ENCODE data around the gene DNAH14.
"Not testable (repeated sequence)": the region's sequence is repeated elsewhere in the genome, so short reads cannot be mapped to it uniquely, and the experiment has no call there.

Gene DNAH14

GRCh38 chr1:225280563-225280962 lies 351.1 kb downstream of the DNAH14 start:
- Mint-ChIP-seq H3K27me3 (peaks cover 40 to 49% of the 10 kb centered on the region in 2 donors), H3K27ac (no peak overlapping the region), H3K4me1 (ENCODE audit: low read depth in 2 of 2) (no peaks in the 10 kb centered on the region), H3K9me3 (peaks cover 0 to 2% of the 10 kb centered on the region in 2 donors), H3K36me3 (ENCODE audit: insufficient read depth) (no peaks in the 10 kb centered on the region), H3K4me3 (no peak overlapping the region)
- no peak for ATAC-seq (replicated peaks)
- no peak for DNase-seq

- H3K27ac Mint-ChIP-seq = no peak overlapping the region
- H3K9me3 Mint-ChIP-seq = peaks cover 6% of the 10 kb centered on the region in 2 donors
- ATAC-seq (replicated peaks) = no peak
- no peak overlapping the region for H3K4me3 Mint-ChIP-seq
- H3K27me3 Mint-ChIP-seq = peaks cover 16 to 38% of the 10 kb centered on the region in 2 donors
- DNase-seq = no peak
- no peaks in the 10 kb centered on the region for H3K36me3 Mint-ChIP-seq (ENCODE audit: insufficient read depth)
- H3K4me1 Mint-ChIP-seq (ENCODE audit: low read depth in 2 of 2) = no peaks in the 10 kb centered on the region
Observed at GRCh38 chr1:225290244-225290643, 360.8 kb downstream of the DNAH14 start.

- Mint-ChIP-seq H3K4me1 (ENCODE audit: low read depth in 2 of 2) (no peaks in the 10 kb centered on the region), H3K4me3 (no peak overlapping the region), H3K27ac (no peak overlapping the region), H3K9me3 (peaks cover 6 to 23% of the 10 kb centered on the region in 2 donors), H3K27me3 (peaks cover 40 to 54% of the 10 kb centered on the region in 2 donors), H3K36me3 (ENCODE audit: insufficient read depth) (no peaks in the 10 kb centered on the region)
- DNase-seq (no peak), ATAC-seq (replicated peaks) (no peak)
Observed at GRCh38 chr1:225299624-225300023, 370.1 kb downstream of the DNAH14 start.

- Mint-ChIP-seq H3K9me3 (peaks cover under 1 to 16% of the 10 kb centered on the region in 2 donors), H3K4me1 (ENCODE audit: low read depth in 2 of 2) (no peaks in the 10 kb centered on the region), H3K36me3 (ENCODE audit: insufficient read depth) (no peaks in the 10 kb centered on the region), H3K4me3 (no peak overlapping the region), H3K27ac (no peak overlapping the region), H3K27me3 (peaks cover 32 to 54% of the 10 kb centered on the region in 2 donors)
- ATAC-seq (replicated peaks) (no peak), DNase-seq (no peak)
Observed at GRCh38 chr1:225300381-225300780, 370.9 kb downstream of the DNAH14 start.

GRCh38 chr1:225304996-225305395 lies 375.5 kb downstream of the DNAH14 start:
- no peak overlapping the region for H3K4me3 Mint-ChIP-seq
- H3K36me3 Mint-ChIP-seq (ENCODE audit: insufficient read depth) = no peaks in the 10 kb centered on the region
- peaks cover 3 to 17% of the 10 kb centered on the region in 2 donors for H3K27me3 Mint-ChIP-seq
- DNase-seq (no peak), ATAC-seq (replicated peaks) (no peak)
- no peak overlapping the region for H3K27ac Mint-ChIP-seq
- H3K9me3 Mint-ChIP-seq = no peaks in the 10 kb centered on the region
- H3K4me1 Mint-ChIP-seq (ENCODE audit: low read depth in 2 of 2) = no peaks in the 10 kb centered on the region

- H3K4me1 Mint-ChIP-seq (ENCODE audit: low read depth in 2 of 2); H3K36me3 Mint-ChIP-seq (ENCODE audit: insufficient read depth); DNase-seq; H3K9me3 Mint-ChIP-seq; H3K4me3 Mint-ChIP-seq; ATAC-seq (replicated peaks); H3K27ac Mint-ChIP-seq: not testable (repeated sequence)
- H3K27me3 Mint-ChIP-seq = peaks cover 25 to 30% of the 10 kb centered on the region in 2 donors
Observed at GRCh38 chr1:225310544-225310943, 381.1 kb downstream of the DNAH14 start.

DNA sequence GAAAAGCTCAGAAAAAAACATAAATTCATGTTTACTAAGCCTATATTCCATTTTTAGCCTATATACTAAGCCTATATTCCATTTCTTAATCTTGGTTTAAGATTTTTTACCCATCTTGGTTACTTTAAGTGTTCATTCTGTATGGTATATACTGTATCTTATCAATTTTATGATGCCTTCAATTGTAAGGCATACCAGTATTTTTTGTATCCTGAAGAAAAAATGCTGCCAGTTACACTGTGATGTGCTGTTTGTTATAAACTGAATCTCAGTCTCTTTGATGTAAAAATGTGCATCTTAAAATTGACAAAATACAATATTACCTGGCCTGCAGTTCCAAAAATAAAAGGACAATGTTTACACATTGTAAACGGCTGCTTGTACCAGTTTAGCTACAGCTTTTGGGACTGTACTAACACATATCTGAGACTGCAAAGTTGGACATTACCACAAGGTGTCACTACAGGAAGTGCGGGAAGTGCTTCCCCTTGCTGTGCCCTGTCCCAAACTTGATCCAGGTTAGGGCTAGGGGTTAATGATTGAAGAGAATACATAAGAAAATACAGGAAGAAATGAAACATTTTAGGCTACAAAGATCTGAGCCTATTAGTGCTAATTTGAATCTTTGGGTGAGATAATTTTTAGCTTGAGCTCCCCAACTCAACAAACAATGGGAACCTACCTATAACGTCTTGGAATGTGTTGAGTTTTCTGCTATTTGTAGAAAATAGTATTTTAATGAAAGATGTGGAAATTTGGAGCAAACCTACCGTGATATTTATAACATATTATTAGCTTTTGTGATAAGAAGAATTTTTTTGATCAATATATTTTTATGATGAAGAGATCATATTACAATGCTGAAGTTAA lies 389.5 kb downstream of the DNAH14 start:
- H3K9me3 Mint-ChIP-seq = no peaks in the 10 kb centered on the region
- H3K4me1 Mint-ChIP-seq (ENCODE audit: low read depth in 2 of 2) = peaks cover 0 to 1% of the 10 kb centered on the region in 2 donors
- no peaks in the 10 kb centered on the region for H3K36me3 Mint-ChIP-seq (ENCODE audit: insufficient read depth)
- DNase-seq (peak in 1 of 3 experiments; percentile 8), ATAC-seq (replicated peaks) (peak; percentile 45)
- H3K27me3 Mint-ChIP-seq = peaks cover 16 to 36% of the 10 kb centered on the region in 2 donors
- H3K27ac Mint-ChIP-seq = no peak overlapping the region
- no peak overlapping the region for H3K4me3 Mint-ChIP-seq

GRCh38 chr1:225319871-225320270 lies 390.4 kb downstream of the DNAH14 start:
- ATAC-seq (replicated peaks) (no peak), DNase-seq (no peak)

DNA sequence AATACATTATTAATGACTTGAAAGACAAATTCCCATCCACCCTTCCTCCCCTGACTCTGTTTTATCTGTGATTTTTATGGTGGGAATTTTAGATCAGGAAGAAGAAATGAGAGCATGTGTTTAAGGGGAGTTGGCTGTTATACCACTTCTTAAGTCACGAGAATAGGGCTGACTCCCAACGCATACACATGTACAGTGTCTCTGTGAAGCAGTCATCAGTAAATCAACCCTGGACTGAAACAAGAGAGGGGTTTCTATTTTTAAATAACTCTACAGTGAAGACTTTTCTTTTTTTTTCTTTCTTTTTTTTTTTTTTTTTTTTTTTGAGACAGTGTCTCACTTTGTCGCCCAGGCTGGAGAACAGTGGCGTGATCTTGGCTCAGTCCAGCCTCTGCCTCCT lies 392.3 kb downstream of the DNAH14 start:
- peaks cover 14 to 27% of the 10 kb centered on the region in 2 donors for H3K27me3 Mint-ChIP-seq
- H3K27ac Mint-ChIP-seq = no peak overlapping the region
- peaks cover 0 to 1% of the 10 kb centered on the region in 2 donors for H3K4me1 Mint-ChIP-seq (ENCODE audit: low read depth in 2 of 2)
- H3K4me3 Mint-ChIP-seq = no peak overlapping the region
- DNase-seq (no peak), ATAC-seq (replicated peaks) (no peak)
- H3K9me3 Mint-ChIP-seq = no peaks in the 10 kb centered on the region
- H3K36me3 Mint-ChIP-seq (ENCODE audit: insufficient read depth) = no peaks in the 10 kb centered on the region

More at GRCh38 chr1:225319871-225320270, 390.4 kb downstream of the DNAH14 start:
- Mint-ChIP-seq H3K4me3 (no peak overlapping the region), H3K27ac (no peak overlapping the region), H3K36me3 (ENCODE audit: insufficient read depth) (no peaks in the 10 kb centered on the region), H3K27me3 (peaks cover 14 to 35% of the 10 kb centered on the region in 2 donors), H3K9me3 (no peaks in the 10 kb centered on the region), H3K4me1 (ENCODE audit: low read depth in 2 of 2) (peaks cover 0 to 1% of the 10 kb centered on the region in 2 donors)

GRCh38 chr1:225329041-225329440 lies 399.6 kb downstream of the DNAH14 start:
- no peaks in the 10 kb centered on the region for H3K4me1 Mint-ChIP-seq (ENCODE audit: low read depth in 2 of 2)
- DNase-seq = no peak
- no peak overlapping the region for H3K4me3 Mint-ChIP-seq
- H3K36me3 Mint-ChIP-seq (ENCODE audit: insufficient read depth) = no peaks in the 10 kb centered on the region
- no peak overlapping the region for H3K27ac Mint-ChIP-seq
- peaks cover 29 to 32% of the 10 kb centered on the region in 2 donors for H3K27me3 Mint-ChIP-seq
- ATAC-seq (replicated peaks) = no peak
- H3K9me3 Mint-ChIP-seq = no peaks in the 10 kb centered on the region

DNA sequence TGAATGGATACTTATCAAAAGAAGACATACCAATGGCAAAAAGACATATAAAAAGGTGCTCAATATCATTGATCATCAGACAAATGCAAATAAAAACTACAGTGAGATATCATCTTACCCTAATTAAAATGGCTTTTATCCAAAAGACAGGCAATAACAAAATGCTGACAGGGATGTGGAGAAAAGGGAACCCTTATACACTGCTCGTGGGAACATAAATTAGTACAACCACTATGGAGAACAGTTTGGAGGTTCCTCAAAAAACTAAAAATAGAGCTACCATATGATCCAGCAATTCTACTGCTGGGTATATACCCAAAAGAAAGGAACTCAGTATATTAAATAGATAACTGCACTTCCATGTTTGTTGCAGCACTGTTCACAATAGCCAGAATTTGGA lies 400.5 kb downstream of the DNAH14 start:
- H3K4me3 Mint-ChIP-seq; H3K27ac Mint-ChIP-seq; H3K4me1 Mint-ChIP-seq (ENCODE audit: low read depth in 2 of 2); ATAC-seq (replicated peaks); DNase-seq; H3K9me3 Mint-ChIP-seq; H3K36me3 Mint-ChIP-seq (ENCODE audit: insufficient read depth): not testable (repeated sequence)
- peaks cover 20 to 25% of the 10 kb centered on the region in 2 donors for H3K27me3 Mint-ChIP-seq

DNA sequence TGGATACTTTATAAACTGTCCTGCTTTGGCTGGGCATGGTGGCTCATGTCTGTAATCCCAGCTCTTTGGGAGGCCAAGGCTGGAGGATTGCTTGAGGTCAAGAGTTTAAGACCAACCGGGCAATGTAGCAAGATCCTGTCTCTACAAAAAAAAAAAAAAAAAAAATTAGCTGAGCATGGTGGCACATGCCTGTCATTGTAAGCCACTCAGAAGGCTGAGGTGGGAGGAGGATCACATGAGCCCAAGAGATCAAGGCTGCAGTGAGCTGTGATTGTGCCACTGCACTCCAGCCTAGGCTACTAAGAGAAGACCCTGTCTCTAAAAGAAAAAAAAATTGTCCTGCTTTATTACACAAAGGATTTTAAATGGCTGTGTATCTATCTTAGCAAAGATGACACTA lies 403.2 kb downstream of the DNAH14 start:
- no peak overlapping the region for H3K4me3 Mint-ChIP-seq
- H3K36me3 Mint-ChIP-seq (ENCODE audit: insufficient read depth) = no peaks in the 10 kb centered on the region
- no peaks in the 10 kb centered on the region for H3K9me3 Mint-ChIP-seq
- no peak for ATAC-seq (replicated peaks)
- no peak overlapping the region for H3K27ac Mint-ChIP-seq
- no peaks in the 10 kb centered on the region for H3K4me1 Mint-ChIP-seq (ENCODE audit: low read depth in 2 of 2)
- H3K27me3 Mint-ChIP-seq = peaks cover 12 to 14% of the 10 kb centered on the region in 2 donors
- no peak for DNase-seq

DNA sequence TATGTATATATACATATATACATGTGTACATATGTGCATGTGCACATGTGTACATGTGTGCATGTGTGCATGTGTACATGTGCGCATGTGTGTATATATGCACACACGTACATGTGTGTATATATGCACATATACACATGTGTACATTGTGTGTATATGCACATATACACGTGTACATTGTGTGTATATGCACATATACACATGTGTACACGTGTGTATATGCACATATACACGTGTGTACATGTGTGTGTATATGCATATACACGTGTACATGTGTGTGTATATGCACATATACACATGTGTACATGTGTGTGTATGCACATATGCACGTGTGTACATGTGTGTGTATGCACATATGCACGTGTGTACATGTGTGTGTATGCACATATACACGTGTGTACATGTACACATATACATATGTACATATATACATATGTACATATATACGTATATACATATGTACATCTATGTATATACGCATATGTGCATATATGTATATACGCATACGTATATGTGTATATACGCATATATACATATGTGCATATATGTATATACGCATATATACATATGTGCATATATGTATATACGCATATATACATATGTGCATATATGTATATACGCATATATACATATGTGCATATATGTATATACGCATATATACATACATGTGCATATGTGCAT lies 405.8 kb downstream of the DNAH14 start:
- not testable (repeated sequence) for DNase-seq; H3K36me3 Mint-ChIP-seq (ENCODE audit: insufficient read depth); ATAC-seq (replicated peaks); H3K4me1 Mint-ChIP-seq (ENCODE audit: low read depth in 2 of 2); H3K4me3 Mint-ChIP-seq; H3K27ac Mint-ChIP-seq; H3K9me3 Mint-ChIP-seq
- H3K27me3 Mint-ChIP-seq = peaks cover 9 to 13% of the 10 kb centered on the region in 2 donors

DNA sequence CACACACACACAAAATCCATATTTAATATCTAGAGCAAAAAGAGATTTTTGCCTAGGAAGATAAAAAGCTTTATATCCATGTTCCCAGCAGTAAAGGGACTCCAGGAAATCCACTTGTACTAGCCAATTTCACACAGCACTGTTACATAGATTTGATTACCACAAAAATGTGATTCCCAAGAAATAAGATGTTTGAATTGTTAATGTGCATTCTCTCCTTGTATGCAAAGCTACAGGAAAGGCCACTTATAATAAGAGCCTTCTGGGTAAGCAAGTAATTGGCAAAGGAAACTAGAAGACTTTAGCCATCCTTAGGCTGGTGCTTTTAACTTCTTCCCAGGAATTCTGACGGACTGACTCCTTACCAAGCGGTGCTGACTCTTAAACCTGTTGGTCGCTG lies 409.1 kb downstream of the DNAH14 start:
- DNase-seq = no peak
- peaks cover 18 to 27% of the 10 kb centered on the region in 2 donors for H3K27me3 Mint-ChIP-seq
- H3K27ac Mint-ChIP-seq = no peak overlapping the region
- H3K4me3 Mint-ChIP-seq = no peak overlapping the region
- peaks cover 0 to 7% of the 10 kb centered on the region in 2 donors for H3K4me1 Mint-ChIP-seq (ENCODE audit: low read depth in 2 of 2)
- H3K36me3 Mint-ChIP-seq (ENCODE audit: insufficient read depth) = peaks cover 4% of the 10 kb centered on the region
- no peak for ATAC-seq (replicated peaks)
- no peaks in the 10 kb centered on the region for H3K9me3 Mint-ChIP-seq
